Cardiac fibroblast (primary cell): ENCODE measurements around the gene FER.

Experiments
- DNase-seq, 2 donors: peaks; one replicate each; pipeline versions ENCODE4 v3.0.0 to v3.0.0-alpha.2; 2010; ENCODE audit warnings: low read depth in 2 of 2
- H3K4me3 ChIP-seq, 2 donors: replicated peaks in 1 of 2; 1 replicate in 1 of 2; 2 replicates in 1 of 2; pipeline ENCODE4 v1.5.1; 2011; ENCODE audit warnings: low read depth in 2 of 2, low read length in 2 of 2, mild to moderate bottlenecking in 2 of 2, moderate library complexity in 1 of 2
- CTCF ChIP-seq: IDR thresholded peaks from one replicate; pipeline ENCODE4 v1.5.1; 2011; ENCODE audit warnings: low read depth, mild to moderate bottlenecking, low read length, inconsistent platforms

Gene FER

GRCh38 chr5:108743846-108744245 is 3.9 kb upstream of the FER start:
- DNase-seq, result no peak
- TF ChIP-seq CTCF, result no peak
- no peak overlapping the region for H3K4me3 ChIP-seq

DNA sequence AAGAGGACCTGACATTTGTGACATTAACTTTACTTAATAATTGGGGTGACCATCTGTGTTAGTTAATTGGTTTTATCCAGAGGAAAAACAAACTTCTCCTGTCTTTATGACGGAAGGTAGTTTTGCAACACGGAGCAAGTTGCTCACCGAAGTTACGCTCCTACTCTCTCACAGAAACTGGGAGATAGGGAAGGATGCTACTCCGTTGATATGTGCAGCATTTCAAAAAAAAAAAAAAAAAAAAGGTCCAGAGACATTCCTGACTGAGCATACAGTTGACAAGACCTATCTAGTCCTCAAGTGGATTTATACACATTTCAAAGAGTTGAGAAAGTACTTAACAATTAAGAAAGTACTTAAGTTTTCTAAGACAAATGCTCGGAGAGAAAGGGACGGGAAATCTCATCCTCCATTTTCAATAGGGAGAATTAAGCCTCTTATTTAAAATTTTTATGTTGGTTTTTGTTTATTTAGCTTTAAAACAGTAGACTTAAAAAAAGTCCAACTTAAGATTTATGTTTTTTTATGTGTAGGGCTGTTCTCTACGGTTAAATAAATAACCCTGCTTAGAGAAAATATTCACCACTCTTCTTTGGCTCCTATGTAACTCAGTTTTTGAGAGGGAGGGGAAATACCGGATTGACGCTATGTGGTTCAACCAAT is 455 bp upstream of the FER start:
- peak in 1 of 2 donors; percentile 25 for DNase-seq
- no peak for TF ChIP-seq CTCF
- H3K4me3 ChIP-seq, result peak overlapping the region; percentile 83

DNA sequence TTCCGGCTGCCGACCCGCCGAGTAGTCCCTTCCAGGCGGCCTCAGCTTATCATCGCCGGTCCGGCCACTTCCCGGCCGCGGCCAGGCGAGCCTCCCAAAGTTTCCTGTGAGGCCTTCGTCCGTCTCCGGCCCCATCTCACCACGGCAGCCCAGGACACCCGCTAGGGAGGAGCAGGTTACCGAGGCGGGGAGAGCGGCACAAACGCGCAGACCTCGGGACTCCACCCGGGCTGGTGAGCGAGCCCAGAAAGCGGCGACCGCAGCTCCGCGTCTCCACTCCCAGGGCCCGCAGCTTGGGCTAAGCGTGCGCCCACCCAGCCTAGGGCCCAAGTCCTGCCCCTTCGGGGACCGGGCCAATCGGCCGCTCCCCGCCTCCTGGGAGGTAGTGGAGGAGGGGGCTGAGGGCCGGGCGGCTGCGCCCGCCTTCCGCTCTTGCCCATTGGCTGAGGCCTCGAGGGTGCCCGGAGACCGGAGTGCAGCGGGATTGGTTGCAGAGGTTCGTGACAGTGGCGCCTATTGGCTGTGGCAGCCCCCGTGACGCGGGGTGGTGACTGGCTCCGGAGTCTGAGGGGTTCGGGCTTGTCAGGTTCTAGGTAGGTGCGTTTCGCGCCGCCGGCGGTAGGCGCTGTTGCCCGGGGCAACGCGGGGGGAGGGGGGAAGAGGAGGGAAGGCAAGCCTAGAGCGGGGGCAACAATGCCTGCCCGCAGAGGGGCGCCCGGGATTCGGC is 867 bp downstream of the FER start:
- peak; percentile 99 to 100 for DNase-seq
- no peak for TF ChIP-seq CTCF
- peak overlapping the region; percentile 83 for H3K4me3 ChIP-seq

DNA sequence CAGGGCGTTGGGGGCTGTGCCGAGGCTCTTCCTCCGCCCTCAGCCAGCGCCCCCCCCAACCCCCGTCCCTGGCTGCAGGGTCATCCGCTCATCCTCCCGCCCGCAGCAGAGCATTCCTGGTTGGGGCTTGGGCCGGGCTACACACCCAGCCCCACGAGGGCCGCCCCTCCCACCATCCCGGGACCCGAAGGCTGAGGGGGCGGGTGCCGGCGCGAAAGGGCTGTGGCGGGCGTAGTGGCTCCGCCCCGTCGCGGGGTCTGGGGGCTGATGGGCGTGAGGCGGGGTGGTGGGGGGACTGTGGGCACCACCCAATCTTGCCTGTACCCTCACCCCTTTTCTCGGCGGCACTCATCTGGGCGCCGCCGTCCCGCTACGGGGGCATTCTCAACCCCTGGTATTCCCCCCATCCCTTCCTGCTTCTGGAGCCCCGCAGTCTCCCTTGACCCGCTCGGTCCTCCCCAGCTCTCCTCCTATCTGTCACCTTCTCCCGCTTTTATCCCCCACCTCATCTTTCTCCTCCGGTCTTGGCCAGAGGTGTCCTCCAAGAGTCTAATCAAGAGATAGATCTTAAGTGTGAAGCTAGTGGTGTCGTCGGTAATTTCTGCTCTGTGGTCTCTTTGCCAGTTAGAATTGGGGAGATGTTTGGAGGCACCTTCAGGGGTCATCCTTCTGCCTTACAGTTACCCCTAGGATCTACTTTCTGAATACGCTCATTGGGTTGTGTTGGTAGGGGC is 1.6 kb downstream of the FER start:
- H3K4me3 ChIP-seq, result peak overlapping the region; percentile 83
- TF ChIP-seq CTCF, result no peak
- peak in 1 of 2 donors; percentile 14 for DNase-seq

DNA sequence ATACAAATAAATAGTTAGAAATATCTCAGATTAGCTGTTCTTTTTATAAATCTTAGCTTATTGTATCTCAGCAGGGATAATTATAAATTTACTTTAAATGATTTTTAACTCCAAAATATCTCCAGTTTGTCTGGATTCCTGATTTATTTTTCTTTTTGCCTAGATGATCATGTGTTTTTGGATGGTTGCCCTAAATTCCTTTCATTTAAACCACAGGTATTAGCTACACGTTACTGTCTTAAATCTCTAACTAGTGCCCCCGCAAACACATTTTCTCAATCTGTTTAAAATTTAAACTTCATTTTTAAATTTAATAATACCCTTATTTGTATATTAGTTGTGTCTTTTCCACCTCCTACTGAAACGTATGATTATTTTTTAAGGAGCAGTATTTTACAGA is 5.6 kb downstream of the FER start:
- H3K4me3 ChIP-seq, result no peak overlapping the region
- TF ChIP-seq CTCF, result no peak
- DNase-seq, result peak in 1 of 2 donors; percentile 57

GRCh38 chr5:108753877-108754276 is 6.2 kb downstream of the FER start:
- H3K4me3 ChIP-seq, result no peak overlapping the region
- TF ChIP-seq CTCF, result no peak
- peak in 1 of 2 donors; percentile 67 for DNase-seq
